Smooth muscle cell (in vitro differentiated cells): Measurements from ENCODE around the gene SDSL. TPM values are rescaled to one million over a fixed set of nuclear protein-coding genes. Genes with fewer than 3 reads are reported as not detected.

Experiments
- DNase-seq: peaks from one replicate; lab custom pipeline; 2025; ENCODE audit not compliant: unreplicated experiment; lab: John Stamatoyannopoulos, UW
- H2AFZ ChIP-seq: fragments of 200-600 bp; sonication (generic); 2 replicates; pipeline ENCODE4 v1.6.0; 2016; ENCODE audit warnings: antibody characterized with exemption, low read depth, mild to moderate bottlenecking
- H3F3A ChIP-seq: fragments of 200-600 bp; sonication (generic); 2 replicates; pipeline ENCODE4 v1.6.0; 2017; ENCODE audit warnings: antibody characterized with exemption, low read depth
- H3K27ac ChIP-seq: fragments of 200-600 bp; sonication (generic); 2 replicates; pipeline ENCODE4 v1.5.1; 2016; ENCODE audit warnings: low read depth, mild to moderate bottlenecking
- H3K27me3 ChIP-seq: fragments of 200-600 bp; sonication (generic); 2 replicates; pipeline ENCODE4 v1.6.1; 2016; ENCODE audit warnings: low read depth, mild to moderate bottlenecking
- H3K36me3 ChIP-seq: fragments of 200-600 bp; sonication (generic); 2 replicates; pipeline ENCODE4 v1.5.1; 2016; ENCODE audit warnings: low read depth
- H3K4me1 ChIP-seq: fragments of 200-600 bp; sonication (generic); 2 replicates; pipeline ENCODE4 v1.5.1; 2016; ENCODE audit warnings: low read depth
- H3K4me2 ChIP-seq: fragments of 200-600 bp; sonication (generic); 2 replicates; pipeline ENCODE4 v1.6.0; 2016; ENCODE audit warnings: mild to moderate bottlenecking
- H3K4me3 ChIP-seq: fragments of 200-600 bp; sonication (generic); 2 replicates; pipeline ENCODE4 v1.5.1; 2016; ENCODE audit warnings: mild to moderate bottlenecking
- H3K79me2 ChIP-seq: fragments of 200-600 bp; sonication (generic); 2 replicates; pipeline ENCODE4 v1.6.0; 2016; ENCODE audit warnings: low read depth, mild to moderate bottlenecking
- H3K9ac ChIP-seq: fragments of 200-600 bp; sonication (generic); 2 replicates; pipeline ENCODE4 v1.6.0; 2016; ENCODE audit warnings: low read depth
- H3K9me3 ChIP-seq: fragments of 200-600 bp; sonication (generic); replicated peaks from 2 replicates; pipeline ENCODE4 v1.5.1; 2016; ENCODE audit warnings: low read depth
- H4K20me1 ChIP-seq: fragments of 200-600 bp; sonication (generic); 2 replicates; pipeline ENCODE4 v1.6.0; 2016; ENCODE audit warnings: low read depth
- CTCF ChIP-seq: fragments of 200-600 bp; sonication (generic); IDR thresholded peaks from 2 replicates; pipeline ENCODE4 v1.5.1; 2017; ENCODE audit warnings: borderline replicate concordance, mild to moderate bottlenecking, antibody characterized with exemption; ENCODE audit not compliant: insufficient read depth, poor library complexity, severe bottlenecking
- WGBS: methylation state at CpG from one replicate; pipeline ENCODE4 v1.1.7; 2016; ENCODE audit warnings: low lambda C conversion rate; 5-methylcytosine and 5-hydroxymethylcytosine counted together
- polyA plus RNA-seq: library from polyadenylated mRNA; unstranded; fragments of >200 nt; fragmentation: Nextera tagmentation; extraction: Ambion mirVana; gene quantifications from 2 replicates; pipeline ENCODE4 v1.2.1, GENCODE V29; 2016
- total RNA-seq: library from RNA; depleted of rRNA; stranded (reverse); fragments of >200 nt; gene quantifications from 2 replicates; pipeline ENCODE4 v1.2.3, GENCODE V29; 2014

Gene SDSL
- total and polyA plus RNA-seq, 2 experiments from 2014 or later = 3.6 to 6.7 TPM

GRCh38 chr12:113428482-113428881 is 6.3 kb downstream of the SDSL start:
- Histone ChIP-seq H3K36me3 (no peaks in the 10 kb centered on the region), H3F3A (no peaks in the 10 kb centered on the region), H2AFZ (no peak overlapping the region), H4K20me1 (no peaks in the 10 kb centered on the region), H3K79me2 (no peaks in the 10 kb centered on the region), H3K9ac (no peak overlapping the region), H3K4me3 (no peak overlapping the region), H3K27ac (no peak overlapping the region), H3K27me3 (no peaks in the 10 kb centered on the region), H3K4me1 (no peaks in the 10 kb centered on the region), H3K9me3 (no peaks in the 10 kb centered on the region), H3K4me2 (no peak overlapping the region)
- 100% methylated on average over 1 of the region's 1 CpG for WGBS
- no peak for TF ChIP-seq CTCF
- DNase-seq = no peak

- Histone ChIP-seq H3K36me3 (no peaks in the 10 kb centered on the region), H4K20me1 (no peaks in the 10 kb centered on the region), H3K79me2 (no peaks in the 10 kb centered on the region), H3K4me1 (no peaks in the 10 kb centered on the region), H3F3A (no peaks in the 10 kb centered on the region), H2AFZ (no peak overlapping the region), H3K9me3 (no peaks in the 10 kb centered on the region), H3K27me3 (peaks cover 3% of the 10 kb centered on the region), H3K4me2 (no peak overlapping the region), H3K27ac (no peak overlapping the region), H3K9ac (no peak overlapping the region), H3K4me3 (no peak overlapping the region)
- no peak for DNase-seq
- TF ChIP-seq CTCF = no peak
Measured at GRCh38 chr12:113432986-113433385, 10.8 kb downstream of the SDSL start.

DNA sequence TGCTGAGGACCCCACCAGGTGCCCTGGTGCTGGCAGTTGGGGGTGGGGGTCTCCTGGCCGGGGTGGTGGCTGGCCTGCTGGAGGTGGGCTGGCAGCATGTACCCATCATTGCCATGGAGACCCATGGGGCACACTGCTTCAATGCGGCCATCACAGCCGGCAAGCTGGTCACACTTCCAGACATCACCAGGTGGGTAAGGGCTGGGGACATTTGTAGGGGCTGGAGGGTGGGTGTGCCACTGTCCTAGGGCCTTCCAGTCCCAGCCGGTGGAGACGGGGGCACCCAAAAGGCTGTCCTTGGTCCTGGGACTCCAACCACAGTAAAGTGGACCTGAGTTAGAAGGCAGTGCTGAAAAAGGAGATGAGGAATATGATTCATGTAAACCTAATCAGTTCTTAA is 13.2 kb downstream of the SDSL start:
- no peak for DNase-seq
- Histone ChIP-seq H3K9me3 (no peaks in the 10 kb centered on the region), H3K9ac (no peak overlapping the region), H2AFZ (no peak overlapping the region), H3K36me3 (no peaks in the 10 kb centered on the region), H3K79me2 (no peaks in the 10 kb centered on the region), H3K27ac (no peak overlapping the region), H3K4me2 (no peak overlapping the region), H3K27me3 (peaks cover 7% of the 10 kb centered on the region), H3F3A (no peaks in the 10 kb centered on the region), H3K4me1 (no peaks in the 10 kb centered on the region), H3K4me3 (no peak overlapping the region), H4K20me1 (no peaks in the 10 kb centered on the region)
- TF ChIP-seq CTCF = no peak
- whole genome bisulfite sequencing = 91% methylated on average over 5 of the region's 5 CpGs

- no peaks in the 10 kb centered on the region for H3K36me3 ChIP-seq
- no peak overlapping the region for H3K9ac ChIP-seq
- no peak for DNase-seq
- H3K79me2 ChIP-seq = no peaks in the 10 kb centered on the region
- no peaks in the 10 kb centered on the region for H4K20me1 ChIP-seq
- no peaks in the 10 kb centered on the region for H3K9me3 ChIP-seq
- no peak for TF ChIP-seq CTCF
- H2AFZ ChIP-seq = no peak overlapping the region
- H3K4me2 ChIP-seq = no peak overlapping the region
- no peaks in the 10 kb centered on the region for H3K4me1 ChIP-seq
- H3K4me3 ChIP-seq = no peak overlapping the region
- WGBS = 89% methylated on average over 6 of the region's 6 CpGs
- H3K27me3 ChIP-seq = peaks cover 11% of the 10 kb centered on the region
- no peak overlapping the region for H3K27ac ChIP-seq
- H3F3A ChIP-seq = no peaks in the 10 kb centered on the region
Measured at GRCh38 chr12:113436586-113436985, 14.4 kb downstream of the SDSL start.
